Parathyroid adenoma (tissue), 2 donors: ENCODE data around the gene WSB1.

Experiments used
- H2AFZ ChIP-seq: fragments of 300-600 bp; sonication (generic); one replicate; pipeline ENCODE4 v1.7.0; 2017; ENCODE audit warnings: antibody characterized with exemption, mild to moderate bottlenecking
- H3K27ac ChIP-seq: fragments of 300-600 bp; sonication (generic); one replicate; pipeline ENCODE4 v1.7.0; 2017
- H3K27me3 ChIP-seq: fragments of 300-600 bp; sonication (generic); one replicate; pipeline ENCODE4 v1.7.0; 2017; ENCODE audit warnings: low read length; ENCODE audit not compliant: control insufficient read depth, insufficient read depth
- H3K36me3 ChIP-seq: fragments of 300-600 bp; sonication (generic); one replicate; pipeline ENCODE4 v1.7.0; 2017; ENCODE audit warnings: low read length; ENCODE audit not compliant: control insufficient read depth, insufficient read depth
- H3K4me1 ChIP-seq: fragments of 300-600 bp; sonication (generic); one replicate; pipeline ENCODE4 v1.7.0; 2017; ENCODE audit warnings: control low read depth
- H3K4me2 ChIP-seq: fragments of 300-600 bp; sonication (generic); one replicate; pipeline ENCODE4 v1.7.0; 2017; ENCODE audit warnings: low read length
- H3K4me3 ChIP-seq: fragments of 300-600 bp; sonication (generic); one replicate; pipeline ENCODE4 v1.7.0; 2017; ENCODE audit warnings: low read depth, low read length
- H3K79me2 ChIP-seq: fragments of 300-600 bp; sonication (generic); one replicate; pipeline ENCODE4 v1.7.0; 2017; ENCODE audit warnings: control low read depth
- H3K9ac ChIP-seq: fragments of 300-600 bp; sonication (generic); one replicate; pipeline ENCODE4 v1.7.0; 2017; ENCODE audit warnings: mild to moderate bottlenecking
- H3K9me3 ChIP-seq: fragments of 300-600 bp; sonication (generic); one replicate; pipeline ENCODE4 v1.7.0; 2017; ENCODE audit warnings: low read length; ENCODE audit not compliant: control insufficient read depth
- CTCF ChIP-seq: fragments of 300-600 bp; sonication (generic); IDR thresholded peaks from one replicate; pipeline ENCODE4 v1.7.0; 2017; ENCODE audit warnings: antibody characterized with exemption, mild to moderate bottlenecking
- donor health status: primary hyperparathyroidism.

WSB1 gene

GRCh38 chr17:27351759-27352158 lies 57.8 kb downstream of the WSB1 start:
- no peak for TF ChIP-seq CTCF
- peaks cover 6% of the 10 kb centered on the region for H3K4me1 ChIP-seq
- H2AFZ ChIP-seq: no peak overlapping the region
- no peaks in the 10 kb centered on the region for H3K27me3 ChIP-seq
- no peaks in the 10 kb centered on the region for H3K36me3 ChIP-seq
- no peak overlapping the region for H3K4me2 ChIP-seq
- no peak overlapping the region for H3K9ac ChIP-seq
- H3K27ac ChIP-seq: peak overlapping the region; percentile 92
- no peaks in the 10 kb centered on the region for H3K9me3 ChIP-seq
- H3K79me2 ChIP-seq: no peaks in the 10 kb centered on the region
- H3K4me3 ChIP-seq: no peak overlapping the region

- no peak overlapping the region for H2AFZ ChIP-seq
- no peak for TF ChIP-seq CTCF
- H3K9ac ChIP-seq: no peak overlapping the region
- H3K27me3 ChIP-seq: no peaks in the 10 kb centered on the region
- H3K4me3 ChIP-seq: no peak overlapping the region
- H3K9me3 ChIP-seq: no peaks in the 10 kb centered on the region
- no peaks in the 10 kb centered on the region for H3K79me2 ChIP-seq
- peak overlapping the region; percentile 54 for H3K4me2 ChIP-seq
- H3K27ac ChIP-seq: peak overlapping the region; percentile 92
- no peaks in the 10 kb centered on the region for H3K36me3 ChIP-seq
- H3K4me1 ChIP-seq: peaks cover 6% of the 10 kb centered on the region
Observed at GRCh38 chr17:27352448-27353032, 58.6 kb downstream of the WSB1 start.

- Histone ChIP-seq H3K4me2 (peak overlapping the region; percentile 54), H3K36me3 (no peaks in the 10 kb centered on the region)
- TF ChIP-seq CTCF: no peak
Observed at GRCh38 chr17:27353033-27353460, 59.1 kb downstream of the WSB1 start.

GRCh38 chr17:27353461-27354050 lies 59.6 kb downstream of the WSB1 start:
- Histone ChIP-seq H3K4me1 (peaks cover 6% of the 10 kb centered on the region), H3K79me2 (no peaks in the 10 kb centered on the region), H3K4me3 (peak overlapping the region; percentile 70), H3K9me3 (no peaks in the 10 kb centered on the region), H3K36me3 (no peaks in the 10 kb centered on the region), H3K27me3 (no peaks in the 10 kb centered on the region), H3K9ac (peak overlapping the region; percentile 93), H2AFZ (peak overlapping the region; percentile 99), H3K4me2 (peak overlapping the region; percentile 54), H3K27ac (peak overlapping the region; percentile 92)
- peak; percentile 93 for TF ChIP-seq CTCF

More at GRCh38 chr17:27353033-27353460, 59.1 kb downstream of the WSB1 start:
- Histone ChIP-seq H3K4me1 (peaks cover 6% of the 10 kb centered on the region), H3K9me3 (no peaks in the 10 kb centered on the region), H3K79me2 (no peaks in the 10 kb centered on the region), H3K27me3 (no peaks in the 10 kb centered on the region), H3K4me3 (peak overlapping the region; percentile 70), H3K27ac (peak overlapping the region; percentile 92), H2AFZ (peak overlapping the region; percentile 99), H3K9ac (peak overlapping the region; percentile 93)
